CD4-positive, alpha-beta memory T cell (primary cell): ENCODE data around the gene CIP2A. TPM values are rescaled to one million over a fixed set of nuclear protein-coding genes. Genes with fewer than 3 reads are reported as not detected.
"Not testable (repeated sequence)": the region's sequence is repeated elsewhere in the genome, so short reads cannot be mapped to it uniquely, and the experiment has no call there.

ENCODE experiments used
- CTCF ChIA-PET: fragments of 350-600 bp; sonication (Branson Sonifier 250); formaldehyde crosslinking; loops from one replicate; lab custom pipeline; 2021; ENCODE audit warnings: inconsistent platforms; ENCODE audit not compliant: partially characterized antibody; lab: Charles Lee
- POLR2A ChIA-PET: fragments of 350-600 bp; sonication (Branson Sonifier 250); formaldehyde crosslinking; loops from one replicate; lab custom pipeline; 2021; ENCODE audit not compliant: partially characterized antibody; lab: Charles Lee
- DNase-seq, 5 donors: peaks; one replicate each; pipeline versions ENCODE4 v3.0.0 to v3.0.0-alpha.2; 2020 to 2022; ENCODE audit warnings: mixed read lengths in 1 of 5
- H3K27ac ChIP-seq: one replicate; pipeline ENCODE4 v1.7.0; 2013; ENCODE audit warnings: low read depth, low read length
- H3K27me3 ChIP-seq: 2 replicates; pipeline ENCODE4 v1.7.0; 2013; ENCODE audit warnings: mild to moderate bottlenecking, low read length, moderate library complexity; ENCODE audit not compliant: insufficient read depth
- H3K36me3 ChIP-seq: 2 replicates; pipeline ENCODE4 v1.7.0; 2013; ENCODE audit warnings: mild to moderate bottlenecking, low read length, moderate library complexity; ENCODE audit not compliant: insufficient read depth
- H3K4me1 ChIP-seq: 2 replicates; pipeline ENCODE4 v1.7.0; 2013; ENCODE audit warnings: mild to moderate bottlenecking, low read length, moderate library complexity; ENCODE audit not compliant: insufficient read depth
- H3K4me3 ChIP-seq, 2 donors: one replicate each; pipeline ENCODE4 v1.7.0; 2013; ENCODE audit warnings: low read length in 2 of 2, mild to moderate bottlenecking in 1 of 2
- H3K9me3 ChIP-seq, 2 donors: one replicate each; pipeline ENCODE4 v1.7.0; 2013; ENCODE audit warnings: low read length in 2 of 2, control low read depth in 1 of 2; ENCODE audit not compliant: control insufficient read depth in 1 of 2
- H3K27ac Mint-ChIP-seq, 7 donors: one replicate each; pipeline ENCODE4 v1.8.0; 2020 to 2021; ENCODE audit warnings: mixed read lengths in 7 of 7, mild to moderate bottlenecking in 6 of 7, inconsistent platforms in 3 of 7, moderate library complexity in 3 of 7
- H3K27me3 Mint-ChIP-seq, 2 donors: one replicate each; pipeline ENCODE4 v1.8.0; 2020 to 2021; ENCODE audit warnings: mixed read lengths in 2 of 2
- H3K36me3 Mint-ChIP-seq, 2 donors: one replicate each; pipeline ENCODE4 v1.8.0; 2020 to 2021; ENCODE audit warnings: mixed read lengths in 2 of 2, inconsistent platforms in 1 of 2, mild to moderate bottlenecking in 1 of 2
- H3K4me1 Mint-ChIP-seq, 4 donors: one replicate each; pipeline ENCODE4 v1.8.0; 2020 to 2021; ENCODE audit warnings: mixed read lengths in 4 of 4, mild to moderate bottlenecking in 1 of 4
- H3K4me3 Mint-ChIP-seq, 8 donors: one replicate each; pipeline ENCODE4 v1.8.0; 2020 to 2021; ENCODE audit warnings: mixed read lengths in 8 of 8, mild to moderate bottlenecking in 7 of 8, moderate library complexity in 6 of 8, inconsistent platforms in 3 of 8
- H3K9me3 Mint-ChIP-seq, 8 donors: one replicate each; pipeline ENCODE4 v1.8.0; 2020 to 2021; ENCODE audit warnings: mixed read lengths in 8 of 8, mild to moderate bottlenecking in 5 of 8, inconsistent platforms in 3 of 8, moderate library complexity in 1 of 8
- intact Hi-C: fragments of 100-400 bp; cut with micrococcal nuclease; formaldehyde crosslinking; loops from one replicate; pipeline ENCODE4 v1.15.1; 2023
- polyA plus RNA-seq, 2 donors: library from polyadenylated mRNA; unstranded; fragments of 300-500 nt; fragmentation: Illumina TruSeq; gene quantifications; one replicate each; pipeline ENCODE4 v1.2.3, GENCODE V29; 2021
- total RNA-seq, 2 experiments: library from RNA; stranded (reverse); gene quantifications; one replicate each; pipeline ENCODE4 v1.2.3, GENCODE V29; 2021

The CIP2A gene
- total RNA-seq (1 to 10 TPM; 3.4 to 3.9 TPM), polyA plus RNA-seq (1 to 10 TPM; 1.8 to 1.9 TPM)

GRCh38 chr3:108589081-108589997 is at the start of gene CIP2A, which contains the start of gene DZIP3:
Gene CIP2A, minus strand, starts transcription at chr3:108589438. Its CDS starts 63 bp downstream, at chr3:108589375.
Gene DZIP3, plus strand, starts transcription at chr3:108589722. Its CDS starts 15,685 bp downstream, at chr3:108605407.
- Histone ChIP-seq H3K4me1 (peaks cover 28% of the 10 kb centered on the region), H3K27ac (peak within 1 kb of the TSS; percentile 92), H3K36me3 (no peaks in the 10 kb centered on the region), H3K27me3 (no peaks in the 10 kb centered on the region), H3K9me3 (no peaks in the 10 kb centered on the region), H3K4me3 (peak within 1 kb of the TSS; percentile 80 to 98)
- intact Hi-C loops = loop anchor here (1.0 to 5.0 kb wide), 3 partner anchors 13 to 1067 kb away; partner anchors contain the start of gene BBX
- peak; percentile 85 to 93 (median 89) for DNase-seq
- ChIA-PET POLR2A (interaction anchor here (0.7 to 9.5 kb wide), 32 partner anchors 11 to 1065 kb away, joined by 3 to 298 read pairs (median 4); no protein-coding TSS in a partner anchor), CTCF (interaction anchor here (1.0 to 5.4 kb wide), 9 partner anchors 9 to 326 kb away, joined by 3 to 67 read pairs (median 7); no protein-coding TSS in a partner anchor)
- Mint-ChIP-seq H3K9me3 (no peaks in the 10 kb centered on the region), H3K4me1 (peaks cover 15 to 38% (median 25%) of the 10 kb centered on the region in 4 donors), H3K27ac (peak within 1 kb of the TSS; percentile 97 to 100 (median 99)), H3K4me3 (peak within 1 kb of the TSS; percentile 92 to 98 (median 97)), H3K27me3 (no peaks in the 10 kb centered on the region), H3K36me3 (peaks cover 0 to 15% of the 10 kb centered on the region in 2 donors)

DNA sequence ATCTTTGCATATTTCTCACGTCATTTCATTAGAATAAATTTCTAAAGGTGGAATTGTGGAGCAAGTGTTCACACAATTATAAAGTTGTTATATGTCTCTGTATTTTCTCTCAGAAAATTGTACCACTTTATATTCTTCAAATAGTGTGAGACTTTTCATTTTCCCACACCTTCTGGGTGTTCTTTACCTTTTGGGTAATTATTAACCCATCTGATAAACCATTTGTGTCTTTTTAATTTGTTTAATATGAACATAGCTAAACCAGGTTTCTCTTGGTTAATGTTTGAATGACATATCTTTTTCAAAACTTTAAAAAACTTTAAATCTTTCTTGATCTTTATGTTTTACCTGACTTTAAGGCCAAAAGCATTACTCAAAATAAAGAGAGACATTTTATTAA is 40.7 kb upstream of the CIP2A start:
- no peaks in the 10 kb centered on the region for H3K9me3 ChIP-seq
- ChIA-PET CTCF (interaction anchor here (1.4 kb wide), 1 partner anchor 27 kb away, joined by 3 read pairs; no protein-coding TSS in a partner anchor), POLR2A (no interaction called here)
- H3K27me3 ChIP-seq = no peaks in the 10 kb centered on the region
- DNase-seq = no peak
- H3K4me3 Mint-ChIP-seq = no peak overlapping the region
- intact Hi-C loops = no loop called here
- no peak overlapping the region for H3K4me3 ChIP-seq
- no peaks in the 10 kb centered on the region for H3K9me3 Mint-ChIP-seq
- no peaks in the 10 kb centered on the region for H3K27me3 Mint-ChIP-seq
- H3K36me3 ChIP-seq = no peaks in the 10 kb centered on the region
- H3K27ac Mint-ChIP-seq = no peak overlapping the region
- no peaks in the 10 kb centered on the region for H3K4me1 ChIP-seq
- peaks cover 11 to 41% of the 10 kb centered on the region in 2 donors for H3K36me3 Mint-ChIP-seq
- H3K27ac ChIP-seq = no peak overlapping the region
- no peaks in the 10 kb centered on the region for H3K4me1 Mint-ChIP-seq

GRCh38 chr3:108623504-108623903 is 34.3 kb upstream of the CIP2A start:
- Histone ChIP-seq H3K27ac (no peak overlapping the region), H3K27me3 (no peaks in the 10 kb centered on the region), H3K36me3 (no peaks in the 10 kb centered on the region), H3K4me3 (no peak overlapping the region), H3K9me3 (no peaks in the 10 kb centered on the region), H3K4me1 (no peaks in the 10 kb centered on the region)
- Mint-ChIP-seq H3K36me3 (peaks cover 25 to 47% of the 10 kb centered on the region in 2 donors), H3K27ac (no peak overlapping the region), H3K27me3 (no peaks in the 10 kb centered on the region), H3K9me3 (peaks cover 0 to 4% (median 0%) of the 10 kb centered on the region in 8 donors), H3K4me1 (peaks cover 0 to 1% (median 0%) of the 10 kb centered on the region in 4 donors), H3K4me3 (no peak overlapping the region)
- CTCF ChIA-PET = no interaction called here
- no peak for DNase-seq
- intact Hi-C loops = no loop called here
- POLR2A ChIA-PET = no interaction called here

DNA sequence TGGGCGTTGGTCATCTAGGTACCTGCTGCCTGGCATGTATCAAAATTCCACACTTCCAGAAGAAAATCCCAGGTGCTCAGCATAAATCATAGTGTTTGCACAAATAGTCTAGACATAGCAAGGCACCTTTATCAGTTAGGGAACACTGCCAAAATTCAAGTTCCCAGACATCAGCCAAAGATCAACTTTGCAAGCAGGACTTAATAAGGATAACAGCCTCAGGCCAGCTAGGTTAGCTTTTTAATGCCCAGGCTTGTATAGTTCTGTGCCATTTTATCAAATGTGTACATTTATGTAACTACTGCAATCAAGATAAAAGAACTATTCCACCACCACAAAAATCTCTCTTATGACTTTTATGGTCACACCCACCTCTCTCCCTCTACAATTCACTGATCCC is 31.0 kb upstream of the CIP2A start:
- Histone ChIP-seq H3K27me3 (no peaks in the 10 kb centered on the region), H3K9me3 (no peaks in the 10 kb centered on the region), H3K4me3 (no peak overlapping the region), H3K27ac (no peak overlapping the region), H3K4me1 (no peaks in the 10 kb centered on the region), H3K36me3 (no peaks in the 10 kb centered on the region)
- ChIA-PET CTCF (interaction anchor here (1.2 kb wide), 1 partner anchor 17 kb away, joined by 5 read pairs; no protein-coding TSS in a partner anchor), POLR2A (no interaction called here)
- peaks cover 0 to 1% (median 0%) of the 10 kb centered on the region in 4 donors for H3K4me1 Mint-ChIP-seq
- H3K27ac Mint-ChIP-seq = no peak overlapping the region
- no peak for DNase-seq
- H3K4me3 Mint-ChIP-seq = no peak overlapping the region
- H3K9me3 Mint-ChIP-seq = peaks cover 0 to 4% (median 0%) of the 10 kb centered on the region in 8 donors
- intact Hi-C loops = no loop called here
- H3K36me3 Mint-ChIP-seq = peaks cover 21 to 39% of the 10 kb centered on the region in 2 donors
- no peaks in the 10 kb centered on the region for H3K27me3 Mint-ChIP-seq

DNA sequence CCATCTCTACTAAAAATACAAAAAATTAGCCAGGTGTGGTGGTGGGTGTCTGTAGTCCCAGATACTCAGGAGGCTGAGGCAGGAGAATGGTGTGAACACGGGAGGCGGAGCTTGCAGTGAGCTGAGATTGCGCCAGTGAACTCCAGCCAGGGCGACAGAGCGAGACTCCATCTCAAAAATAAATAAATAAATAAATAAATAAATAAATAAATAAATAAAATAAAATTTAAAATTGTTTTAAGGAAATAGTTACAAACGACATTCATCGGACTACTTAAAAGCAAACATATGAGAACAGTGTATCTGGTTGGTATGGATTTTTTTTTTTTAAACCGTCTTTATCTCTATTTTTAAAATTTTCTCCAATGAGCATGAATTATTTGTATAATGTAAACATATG is 26.9 kb upstream of the CIP2A start:
- H3K27me3 Mint-ChIP-seq, H3K4me3 Mint-ChIP-seq, H3K27ac Mint-ChIP-seq, H3K4me1 ChIP-seq, DNase-seq, intact Hi-C loops, H3K36me3 ChIP-seq, H3K4me3 ChIP-seq, H3K27me3 ChIP-seq, H3K9me3 ChIP-seq, H3K4me1 Mint-ChIP-seq, H3K9me3 Mint-ChIP-seq, H3K27ac ChIP-seq: not testable (repeated sequence)
- ChIA-PET CTCF (interaction anchor here (1.3 kb wide), 1 partner anchor 63 kb away, joined by 3 read pairs; no protein-coding TSS in a partner anchor), POLR2A (interaction anchor here (1.0 to 1.3 kb wide), 2 partner anchors 11 kb away, joined by 5 to 6 read pairs; no protein-coding TSS in a partner anchor)
- peaks cover 21 to 32% of the 10 kb centered on the region in 2 donors for H3K36me3 Mint-ChIP-seq

DNA sequence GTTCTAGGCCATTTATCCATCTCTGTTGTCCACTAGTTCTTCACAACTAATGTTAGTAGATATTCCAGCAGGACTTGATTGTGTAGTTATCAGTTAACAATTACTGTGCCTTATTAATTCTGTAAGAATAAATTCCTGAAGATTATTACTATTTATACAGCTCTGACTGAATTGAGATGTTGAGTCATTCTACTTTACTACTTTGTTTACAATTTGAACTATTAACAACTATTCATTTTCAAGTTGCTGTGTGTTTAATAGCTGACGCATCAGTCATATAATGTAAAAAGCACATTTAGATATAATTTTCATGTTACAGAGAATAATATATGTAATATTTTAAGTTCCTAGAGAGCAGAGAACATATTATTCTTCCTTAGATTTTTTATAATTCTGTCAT is 21.4 kb upstream of the CIP2A start:
- H3K27me3 Mint-ChIP-seq = no peaks in the 10 kb centered on the region
- POLR2A ChIA-PET = interaction anchor here (1.6 kb wide), 1 partner anchor 22 kb away, joined by 7 read pairs; the partner anchor contains the start of genes CIP2A and DZIP3
- Histone ChIP-seq H3K27me3 (no peaks in the 10 kb centered on the region), H3K36me3 (no peaks in the 10 kb centered on the region), H3K4me3 (no peak overlapping the region), H3K27ac (no peak overlapping the region), H3K9me3 (no peaks in the 10 kb centered on the region), H3K4me1 (peaks cover 6% of the 10 kb centered on the region)
- CTCF ChIA-PET = interaction anchor here (1.9 kb wide), 1 partner anchor 8 kb away, joined by 4 read pairs; no protein-coding TSS in a partner anchor
- H3K4me1 Mint-ChIP-seq = peaks cover 3 to 10% (median 5%) of the 10 kb centered on the region in 4 donors
- DNase-seq = no peak
- no peak overlapping the region for H3K4me3 Mint-ChIP-seq
- intact Hi-C loops = no loop called here
- H3K27ac Mint-ChIP-seq = no peak overlapping the region
- no peaks in the 10 kb centered on the region for H3K9me3 Mint-ChIP-seq
- H3K36me3 Mint-ChIP-seq = peaks cover 24 to 47% of the 10 kb centered on the region in 2 donors

- Histone ChIP-seq H3K9me3 (no peaks in the 10 kb centered on the region), H3K27me3 (no peaks in the 10 kb centered on the region), H3K27ac (no peak overlapping the region), H3K4me3 (no peak overlapping the region), H3K4me1 (peaks cover 25% of the 10 kb centered on the region), H3K36me3 (no peaks in the 10 kb centered on the region)
- intact Hi-C loops = no loop called here
- H3K9me3 Mint-ChIP-seq = no peaks in the 10 kb centered on the region
- peaks cover 16 to 25% (median 23%) of the 10 kb centered on the region in 4 donors for H3K4me1 Mint-ChIP-seq
- no peaks in the 10 kb centered on the region for H3K27me3 Mint-ChIP-seq
- ChIA-PET CTCF (no interaction called here), POLR2A (no interaction called here)
- no peak for DNase-seq
- no peak overlapping the region for H3K27ac Mint-ChIP-seq
- H3K36me3 Mint-ChIP-seq = peaks cover 20 to 36% of the 10 kb centered on the region in 2 donors
- H3K4me3 Mint-ChIP-seq = no peak overlapping the region
Measured at GRCh38 chr3:108608750-108609149, 19.5 kb upstream of the CIP2A start.
